ENCODE data around the gene MUTYH.

DNA sequence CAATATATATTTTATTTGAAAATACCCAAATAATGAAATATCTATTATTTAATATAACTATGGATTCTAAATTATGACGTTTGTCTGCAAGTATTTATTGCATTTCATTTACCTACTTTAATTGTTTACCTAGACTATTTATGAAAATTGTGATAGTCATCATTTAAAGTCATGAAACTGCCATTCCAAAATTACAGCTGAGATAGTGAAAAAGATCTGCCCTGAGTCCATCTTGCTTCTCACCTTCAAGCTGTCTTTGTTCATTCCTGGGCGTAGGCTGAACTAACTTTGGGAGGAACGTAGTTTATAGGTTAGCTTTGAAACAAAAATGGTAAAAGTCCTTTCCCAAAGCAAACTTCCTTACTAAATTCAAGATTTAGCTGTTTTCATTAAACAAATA is 26.0 kb downstream of the MUTYH start:
- TF ChIP-seq, protein P1, sequence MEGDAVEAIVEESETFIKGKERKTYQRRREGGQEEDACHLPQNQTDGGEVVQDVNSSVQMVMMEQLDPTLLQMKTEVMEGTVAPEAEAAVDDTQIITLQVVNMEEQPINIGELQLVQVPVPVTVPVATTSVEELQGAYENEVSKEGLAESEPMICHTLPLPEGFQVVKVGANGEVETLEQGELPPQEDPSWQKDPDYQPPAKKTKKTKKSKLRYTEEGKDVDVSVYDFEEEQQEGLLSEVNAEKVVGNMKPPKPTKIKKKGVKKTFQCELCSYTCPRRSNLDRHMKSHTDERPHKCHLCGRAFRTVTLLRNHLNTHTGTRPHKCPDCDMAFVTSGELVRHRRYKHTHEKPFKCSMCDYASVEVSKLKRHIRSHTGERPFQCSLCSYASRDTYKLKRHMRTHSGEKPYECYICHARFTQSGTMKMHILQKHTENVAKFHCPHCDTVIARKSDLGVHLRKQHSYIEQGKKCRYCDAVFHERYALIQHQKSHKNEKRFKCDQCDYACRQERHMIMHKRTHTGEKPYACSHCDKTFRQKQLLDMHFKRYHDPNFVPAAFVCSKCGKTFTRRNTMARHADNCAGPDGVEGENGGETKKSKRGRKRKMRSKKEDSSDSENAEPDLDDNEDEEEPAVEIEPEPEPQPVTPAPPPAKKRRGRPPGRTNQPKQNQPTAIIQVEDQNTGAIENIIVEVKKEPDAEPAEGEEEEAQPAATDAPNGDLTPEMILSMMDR (IDR thresholded peaks at IDR 0.05): no peak
- no peak for TF ChIP-seq POLR2A (IDR thresholded peaks at IDR 0.05)

Measured in gastroesophageal sphincter (tissue), 3 donors.